Neuron (in vitro differentiated cells): ENCODE data around the gene TAS2R3.
"Not testable (repeated sequence)": the region's sequence is repeated elsewhere in the genome, so short reads cannot be mapped to it uniquely, and the experiment has no call there.

Source experiments
- H2AFZ ChIP-seq: one replicate; pipeline ENCODE4 v1.6.1; 2013; ENCODE audit warnings: low read depth, mild to moderate bottlenecking, inconsistent platforms, low read length, moderate library complexity
- H3K27me3 ChIP-seq: one replicate; pipeline ENCODE4 v1.6.1; 2013; ENCODE audit warnings: low read length; ENCODE audit not compliant: insufficient read depth
- H3K36me3 ChIP-seq: one replicate; pipeline ENCODE4 v1.6.1; 2013; ENCODE audit warnings: low read length; ENCODE audit not compliant: insufficient read depth
- H3K4me1 ChIP-seq: one replicate; pipeline ENCODE4 v1.6.1; 2013; ENCODE audit warnings: low read length; ENCODE audit not compliant: insufficient read depth
- H3K4me3 ChIP-seq: 2 replicates; pipeline ENCODE4 v1.5.1; 2013; ENCODE audit warnings: mild to moderate bottlenecking, low read length, moderate library complexity
- H3K9me3 ChIP-seq: one replicate; pipeline ENCODE4 v1.6.1; 2013; ENCODE audit warnings: low read length

The TAS2R3 gene

DNA sequence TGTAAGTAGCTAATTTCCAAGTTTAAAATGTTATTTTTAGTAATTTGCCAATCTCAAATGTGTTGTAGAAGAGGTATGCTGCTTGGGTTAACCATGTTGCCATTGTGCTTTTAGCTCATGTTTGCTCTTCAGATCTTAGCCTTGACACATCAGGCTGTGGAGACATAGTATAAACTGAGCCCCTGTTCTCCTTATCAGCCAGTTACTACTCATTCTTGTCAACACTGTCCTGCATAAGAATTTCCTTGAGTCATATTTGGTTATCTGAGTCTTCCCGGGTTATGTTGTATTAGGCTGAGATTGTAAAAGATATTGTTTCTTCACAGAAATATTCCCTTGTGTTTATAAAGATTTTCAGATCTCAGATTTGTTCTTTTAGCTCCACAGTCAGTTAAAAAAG lies 21.7 kb upstream of the TAS2R3 start:
- Histone ChIP-seq H3K4me3 (no peak overlapping the region), H3K4me1 (peaks cover 20% of the 10 kb centered on the region), H3K9me3 (no peaks in the 10 kb centered on the region), H3K27me3 (no peaks in the 10 kb centered on the region), H2AFZ (no peak overlapping the region), H3K36me3 (peaks cover 71% of the 10 kb centered on the region)

DNA sequence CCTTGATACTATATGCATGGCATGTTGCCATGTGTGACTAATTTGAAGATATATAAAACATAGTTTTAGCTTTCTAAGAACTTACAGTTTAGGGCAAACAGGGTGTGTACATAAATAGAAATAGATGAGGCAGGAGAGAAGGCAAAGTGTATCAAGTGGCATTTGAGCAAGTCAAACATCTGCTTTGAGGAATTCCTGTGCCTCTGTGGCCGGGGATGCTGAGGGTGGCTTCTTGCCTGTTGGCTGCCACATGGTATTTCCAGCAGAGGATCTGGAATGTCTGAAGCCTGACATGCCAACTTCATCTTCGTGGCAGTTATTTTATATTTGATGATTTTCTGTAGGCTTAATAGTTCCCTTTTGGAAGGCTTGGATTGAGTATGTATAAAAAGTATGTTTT lies 19.8 kb upstream of the TAS2R3 start:
- H3K27me3 ChIP-seq = no peaks in the 10 kb centered on the region
- H3K4me3 ChIP-seq = no peak overlapping the region
- no peak overlapping the region for H2AFZ ChIP-seq
- peaks cover 13% of the 10 kb centered on the region for H3K4me1 ChIP-seq
- H3K9me3 ChIP-seq = no peaks in the 10 kb centered on the region
- H3K36me3 ChIP-seq = peaks cover 87% of the 10 kb centered on the region

DNA sequence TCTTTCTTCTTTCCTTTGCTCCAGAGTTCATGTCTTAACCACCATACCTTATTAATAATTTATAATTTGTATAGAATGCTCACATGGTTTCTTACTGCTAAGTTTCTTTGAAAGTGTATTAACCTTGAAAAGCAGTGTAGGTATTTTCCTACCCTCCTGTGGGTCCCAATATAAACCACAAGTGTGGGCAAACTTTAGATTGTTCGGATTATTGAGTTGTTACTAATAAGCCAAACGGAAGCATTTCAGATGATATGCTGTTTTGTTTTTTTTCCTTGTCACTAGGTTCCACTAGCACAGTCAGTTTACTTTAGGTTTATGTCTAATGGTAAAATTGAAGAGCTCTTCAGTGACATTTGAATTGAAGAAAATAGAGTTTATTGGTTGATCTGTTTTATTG lies 15.5 kb upstream of the TAS2R3 start:
- H3K9me3 ChIP-seq = peaks cover 26% of the 10 kb centered on the region
- H2AFZ ChIP-seq = no peak overlapping the region
- H3K36me3 ChIP-seq = peaks cover 87% of the 10 kb centered on the region
- H3K4me1 ChIP-seq = no peaks in the 10 kb centered on the region
- no peaks in the 10 kb centered on the region for H3K27me3 ChIP-seq
- no peak overlapping the region for H3K4me3 ChIP-seq

DNA sequence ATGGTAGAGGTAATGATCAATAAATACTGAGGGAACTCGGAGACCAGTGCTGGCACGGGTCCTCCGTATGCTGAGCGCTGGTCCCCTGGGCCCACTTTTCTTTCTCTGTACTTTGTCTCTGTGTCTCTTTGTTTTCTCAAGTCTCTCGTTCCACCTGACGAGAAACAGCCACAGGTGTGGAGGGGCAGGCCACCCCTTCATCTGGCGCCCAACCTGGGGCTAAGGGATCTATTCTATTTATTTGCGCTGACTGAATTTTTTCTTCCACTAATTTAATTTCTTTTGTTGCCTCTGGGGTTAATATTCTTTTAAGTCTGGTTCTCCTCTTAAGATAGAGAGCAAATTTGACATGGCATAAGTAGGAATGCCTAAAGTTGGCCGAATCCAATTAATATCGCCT lies 12.0 kb upstream of the TAS2R3 start:
- H3K4me1 ChIP-seq, H3K27me3 ChIP-seq, H3K4me3 ChIP-seq, H2AFZ ChIP-seq: not testable (repeated sequence)
- Histone ChIP-seq H3K9me3 (peaks cover 26% of the 10 kb centered on the region), H3K36me3 (peaks cover 69% of the 10 kb centered on the region)

DNA sequence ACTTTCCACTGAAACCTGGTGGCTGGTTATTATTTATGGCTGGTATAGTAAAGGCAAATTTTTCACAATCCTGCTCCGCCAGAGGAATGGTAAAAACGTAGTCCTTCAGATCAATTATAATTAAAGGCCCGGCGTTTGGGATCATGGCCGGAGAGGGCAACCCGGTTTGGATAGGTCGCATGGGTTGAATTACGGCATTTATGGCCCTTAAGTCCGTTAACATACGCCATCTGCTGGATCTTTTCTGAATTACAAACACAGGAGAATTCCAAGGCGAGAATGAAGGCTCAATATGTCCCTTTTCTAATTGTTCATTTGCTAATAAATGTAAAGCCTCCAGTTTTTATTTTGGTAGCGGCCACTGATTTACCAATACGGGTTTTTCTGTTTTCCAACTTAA lies 11.3 kb upstream of the TAS2R3 start:
- Histone ChIP-seq H3K9me3 (peaks cover 26% of the 10 kb centered on the region), H3K36me3 (peaks cover 72% of the 10 kb centered on the region), H3K4me3 (no peak overlapping the region), H3K4me1 (no peaks in the 10 kb centered on the region), H3K27me3 (no peaks in the 10 kb centered on the region), H2AFZ (no peak overlapping the region)

DNA sequence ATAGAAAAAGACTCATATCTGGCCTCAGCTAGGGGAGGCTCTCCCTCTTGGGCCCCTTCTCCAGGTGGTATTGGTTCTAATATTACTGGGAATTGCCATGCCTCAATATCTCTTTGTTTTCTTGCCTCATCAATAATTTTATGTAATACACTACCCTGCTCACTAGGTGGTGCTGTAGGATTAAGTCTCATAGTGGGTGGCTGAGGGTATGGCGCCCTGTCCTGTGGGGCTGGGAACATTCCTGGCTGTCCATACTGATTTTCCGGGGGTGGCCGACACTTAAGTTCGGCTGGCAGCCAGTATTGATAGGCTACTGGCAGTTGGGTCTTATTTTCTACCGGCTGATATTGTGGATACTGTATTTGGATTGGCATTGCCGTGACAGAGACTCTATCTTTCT lies 9.0 kb upstream of the TAS2R3 start:
- no peak overlapping the region for H2AFZ ChIP-seq
- H3K4me3 ChIP-seq = no peak overlapping the region
- no peaks in the 10 kb centered on the region for H3K4me1 ChIP-seq
- no peaks in the 10 kb centered on the region for H3K27me3 ChIP-seq
- H3K9me3 ChIP-seq = peaks cover 23% of the 10 kb centered on the region
- H3K36me3 ChIP-seq = peaks cover 69% of the 10 kb centered on the region

DNA sequence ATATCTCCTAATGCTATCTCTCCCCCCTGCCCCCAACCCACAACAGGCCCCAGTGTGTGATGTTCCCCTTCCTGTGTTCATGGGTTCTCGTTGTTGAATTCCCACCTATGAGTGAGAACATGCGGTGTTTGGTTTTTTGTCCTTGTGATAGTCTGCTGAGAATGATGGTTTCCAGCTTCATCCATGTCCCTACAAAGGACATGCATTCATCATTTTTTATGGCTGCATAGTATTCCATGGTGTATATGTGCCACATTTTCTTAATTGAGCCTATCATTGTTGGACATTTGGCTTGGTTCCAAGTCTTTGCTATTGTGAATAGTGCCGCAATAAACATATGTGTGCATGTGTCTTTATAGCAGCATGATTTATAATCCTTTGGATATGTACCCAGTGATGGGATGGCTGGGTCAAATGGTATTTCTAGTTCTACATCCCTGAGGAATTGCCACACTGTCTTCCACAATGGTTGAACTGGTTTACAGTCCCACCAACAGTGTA lies 6.2 kb downstream of the TAS2R3 start:
- H3K36me3 ChIP-seq, H3K9me3 ChIP-seq, H2AFZ ChIP-seq, H3K27me3 ChIP-seq, H3K4me3 ChIP-seq, H3K4me1 ChIP-seq: not testable (repeated sequence)

DNA sequence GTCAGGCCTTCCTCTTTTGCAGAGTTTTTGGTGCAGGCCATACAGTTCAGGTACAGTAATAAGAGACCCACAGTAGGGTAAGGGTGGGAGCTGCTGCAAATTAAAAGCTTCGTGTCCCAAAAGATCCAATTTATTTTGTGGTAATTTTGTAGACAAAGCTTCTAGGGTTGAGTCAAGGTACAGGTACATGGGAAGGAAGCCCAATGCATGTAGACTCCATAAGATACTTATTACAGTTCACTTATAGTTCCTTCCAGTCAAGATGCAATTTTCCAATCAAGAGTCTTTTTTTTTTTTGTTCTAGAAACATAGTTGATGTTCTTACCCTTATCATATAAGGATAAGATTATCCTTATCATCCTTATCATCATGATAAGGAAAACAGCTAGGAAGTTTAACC lies 12.5 kb downstream of the TAS2R3 start, which contains the start of gene TAS2R4:
Gene TAS2R4 (plus strand): TSS at position 301 of the 400 bp plus-strand sequence. CDS start 1,815 bp downstream, outside the sequence.
- Histone ChIP-seq H3K9me3 (peaks cover 6% of the 10 kb centered on the region), H3K27me3 (no peaks in the 10 kb centered on the region), H2AFZ (no peak within 1 kb of the TSS), H3K36me3 (peaks cover 15% of the 10 kb centered on the region), H3K4me3 (no peak within 1 kb of the TSS), H3K4me1 (no peaks in the 10 kb centered on the region)

DNA sequence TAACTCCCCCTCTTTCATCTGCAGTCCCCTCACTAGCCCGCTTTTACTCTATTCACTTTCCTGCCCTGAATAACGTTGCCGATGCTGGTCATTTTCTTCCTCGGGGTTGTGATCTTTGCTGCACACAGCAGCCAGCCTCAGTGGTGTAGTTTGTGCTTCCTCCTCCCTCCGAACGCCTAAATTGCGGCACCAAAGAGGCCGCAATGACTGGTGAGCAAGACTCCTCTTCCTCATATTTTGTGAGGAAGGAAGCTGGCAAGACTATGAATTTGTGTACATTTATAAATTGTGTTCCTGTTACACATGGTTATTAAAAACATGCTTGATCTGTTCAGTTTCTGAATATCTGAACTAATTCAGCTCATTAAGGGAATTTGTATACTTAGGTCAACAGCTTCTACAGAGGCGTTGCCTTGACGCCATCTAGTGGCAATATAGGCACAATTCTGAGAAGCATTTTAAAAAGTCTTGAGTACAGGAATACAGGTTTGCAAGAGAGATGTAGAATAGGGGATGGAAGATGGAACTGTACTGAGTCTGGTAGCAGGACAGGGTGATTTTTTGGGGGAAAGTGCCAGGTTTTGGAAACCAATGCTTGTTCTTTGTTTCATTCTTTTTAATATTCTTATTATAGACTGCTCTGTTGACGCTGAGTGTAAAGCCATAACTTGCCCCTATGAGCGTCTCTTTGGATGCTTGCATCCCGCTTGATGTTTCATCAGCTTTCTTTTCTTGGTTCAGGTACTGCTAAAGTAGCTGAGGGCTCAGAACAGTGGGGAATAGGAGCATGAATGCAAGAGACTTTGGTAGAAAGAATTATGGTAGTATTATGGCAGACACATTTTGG lies 22.0 kb downstream of the TAS2R3 start:
- Histone ChIP-seq H3K4me3 (no peak overlapping the region), H3K36me3 (peaks cover 15% of the 10 kb centered on the region), H3K4me1 (no peaks in the 10 kb centered on the region), H3K27me3 (no peaks in the 10 kb centered on the region), H2AFZ (no peak overlapping the region), H3K9me3 (no peaks in the 10 kb centered on the region)

DNA sequence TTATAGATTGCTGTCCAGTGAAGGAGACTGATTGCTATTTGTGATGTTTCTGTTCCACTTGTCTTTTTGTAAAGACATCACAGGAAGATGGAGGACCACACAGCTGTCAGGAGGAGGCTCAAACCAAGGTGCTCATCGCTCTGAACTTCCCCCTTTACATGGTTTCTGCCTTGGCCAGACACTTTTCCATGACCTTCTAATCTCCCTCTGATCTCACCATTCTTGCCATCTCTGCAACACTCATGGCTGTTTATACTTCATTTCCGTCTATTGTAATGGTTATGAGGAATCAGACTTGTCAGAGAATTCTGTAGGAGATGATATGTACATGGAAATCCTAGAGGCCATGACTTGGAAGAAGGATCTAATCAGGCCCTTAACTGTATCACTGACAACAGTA lies 24.4 kb downstream of the TAS2R3 start:
- Histone ChIP-seq H3K36me3 (peaks cover 15% of the 10 kb centered on the region), H3K27me3 (no peaks in the 10 kb centered on the region), H3K4me3 (no peak overlapping the region), H2AFZ (no peak overlapping the region), H3K9me3 (no peaks in the 10 kb centered on the region), H3K4me1 (no peaks in the 10 kb centered on the region)

DNA sequence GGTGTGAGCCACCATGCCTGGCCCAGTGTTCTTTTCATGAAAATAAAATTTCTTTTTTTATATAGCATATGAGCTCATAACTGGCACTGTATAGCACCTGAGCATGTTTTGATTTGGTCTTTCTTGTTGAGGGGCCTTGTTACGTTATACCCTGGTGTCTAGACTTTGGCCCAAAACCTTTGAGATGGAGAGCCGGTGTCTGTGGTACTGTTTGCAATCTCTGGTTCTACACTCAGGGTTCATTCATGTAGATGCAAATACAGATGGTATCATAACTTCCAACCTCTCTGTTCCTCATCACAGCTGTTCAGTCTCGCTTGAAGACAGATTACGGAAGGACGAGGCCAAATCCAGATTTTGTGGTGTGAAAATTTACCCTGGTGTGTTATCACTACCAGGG lies 26.0 kb downstream of the TAS2R3 start, which contains the start of gene TAS2R5:
Gene TAS2R5 (plus strand): TSS at position 301 of the 400 bp plus-strand sequence. CDS start 145 bp downstream, outside the sequence.
- Histone ChIP-seq H3K36me3 (peaks cover 15% of the 10 kb centered on the region), H3K27me3 (no peaks in the 10 kb centered on the region), H3K4me3 (no peak within 1 kb of the TSS), H3K9me3 (no peaks in the 10 kb centered on the region), H3K4me1 (no peaks in the 10 kb centered on the region), H2AFZ (no peak within 1 kb of the TSS)

DNA sequence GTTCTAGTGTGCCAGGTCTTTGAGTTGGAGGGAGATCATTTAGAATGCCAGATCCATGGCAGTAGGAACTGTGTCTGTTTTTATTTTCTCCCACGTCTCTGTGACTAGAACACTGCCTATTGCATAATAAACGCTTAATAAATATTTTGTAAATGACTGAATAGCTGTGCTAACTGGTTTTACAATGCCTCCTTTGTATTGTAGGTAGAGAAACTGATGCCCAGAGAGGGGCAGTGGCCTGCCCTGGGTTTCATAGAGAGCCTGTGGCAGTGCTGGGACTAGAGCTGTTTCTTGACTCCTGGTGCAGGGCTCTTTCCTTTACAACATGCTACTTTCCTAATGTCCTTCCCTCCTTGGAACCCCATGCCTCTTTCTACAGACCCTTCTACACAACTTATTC lies 28.6 kb downstream of the TAS2R3 start:
- Histone ChIP-seq H3K9me3 (no peaks in the 10 kb centered on the region), H2AFZ (no peak overlapping the region), H3K4me3 (no peak overlapping the region), H3K4me1 (no peaks in the 10 kb centered on the region), H3K27me3 (no peaks in the 10 kb centered on the region), H3K36me3 (peaks cover 13% of the 10 kb centered on the region)
